SJSA1 (cell line): ENCODE measurements around the gene ZBTB12. TPM values are rescaled to one million over a fixed set of nuclear protein-coding genes. Genes with fewer than 3 reads are reported as not detected.

ENCODE experiments used
- DNase-seq, 2 experiments: peaks; one replicate each; pipeline ENCODE4 v3.0.0-alpha.2; 2015 to 2020; ENCODE audit warnings: low spot score in 2 of 2, low read depth in 1 of 2
- H3K27ac ChIP-seq: fragments of 250-450 bp; sonication (Bioruptor Pico); 2 replicates; pipeline ENCODE4 v1.5.1; 2020; ENCODE audit warnings: mild to moderate bottlenecking, moderate library complexity
- H3K27me3 ChIP-seq: fragments of 250-450 bp; sonication (Bioruptor Pico); replicated peaks from 2 replicates; pipeline ENCODE4 v1.5.1; 2020; ENCODE audit warnings: mild to moderate bottlenecking, moderate library complexity
- H3K36me3 ChIP-seq: fragments of 250-450 bp; sonication (Bioruptor Pico); 2 replicates; pipeline ENCODE4 v1.5.1; 2020; ENCODE audit warnings: mild to moderate bottlenecking
- H3K4me1 ChIP-seq: fragments of 250-450 bp; sonication (Bioruptor Pico); replicated peaks from 2 replicates; pipeline ENCODE4 v1.6.1; 2021; ENCODE audit warnings: mild to moderate bottlenecking
- H3K4me3 ChIP-seq: fragments of 250-450 bp; sonication (Bioruptor Pico); 2 replicates; pipeline ENCODE4 v1.5.1; 2020; ENCODE audit warnings: mild to moderate bottlenecking
- H3K9me3 ChIP-seq: fragments of 250-450 bp; sonication (Bioruptor Pico); replicated peaks from 2 replicates; pipeline ENCODE4 v1.5.1; 2020; ENCODE audit warnings: mild to moderate bottlenecking
- total RNA-seq: library from RNA; depleted of rRNA; stranded (reverse); fragments of >200 nt; shearing (Covaris generic); gene quantifications from 2 replicates; pipeline ENCODE4 v1.2.3, GENCODE V29; 2014; rRNA removed

Gene ZBTB12, protein sequence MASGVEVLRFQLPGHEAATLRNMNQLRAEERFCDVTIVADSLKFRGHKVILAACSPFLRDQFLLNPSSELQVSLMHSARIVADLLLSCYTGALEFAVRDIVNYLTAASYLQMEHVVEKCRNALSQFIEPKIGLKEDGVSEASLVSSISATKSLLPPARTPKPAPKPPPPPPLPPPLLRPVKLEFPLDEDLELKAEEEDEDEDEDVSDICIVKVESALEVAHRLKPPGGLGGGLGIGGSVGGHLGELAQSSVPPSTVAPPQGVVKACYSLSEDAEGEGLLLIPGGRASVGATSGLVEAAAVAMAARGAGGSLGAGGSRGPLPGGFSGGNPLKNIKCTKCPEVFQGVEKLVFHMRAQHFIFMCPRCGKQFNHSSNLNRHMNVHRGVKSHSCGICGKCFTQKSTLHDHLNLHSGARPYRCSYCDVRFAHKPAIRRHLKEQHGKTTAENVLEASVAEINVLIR
- total RNA-seq = 0.53 and 2.0 TPM in 2 replicates

DNA sequence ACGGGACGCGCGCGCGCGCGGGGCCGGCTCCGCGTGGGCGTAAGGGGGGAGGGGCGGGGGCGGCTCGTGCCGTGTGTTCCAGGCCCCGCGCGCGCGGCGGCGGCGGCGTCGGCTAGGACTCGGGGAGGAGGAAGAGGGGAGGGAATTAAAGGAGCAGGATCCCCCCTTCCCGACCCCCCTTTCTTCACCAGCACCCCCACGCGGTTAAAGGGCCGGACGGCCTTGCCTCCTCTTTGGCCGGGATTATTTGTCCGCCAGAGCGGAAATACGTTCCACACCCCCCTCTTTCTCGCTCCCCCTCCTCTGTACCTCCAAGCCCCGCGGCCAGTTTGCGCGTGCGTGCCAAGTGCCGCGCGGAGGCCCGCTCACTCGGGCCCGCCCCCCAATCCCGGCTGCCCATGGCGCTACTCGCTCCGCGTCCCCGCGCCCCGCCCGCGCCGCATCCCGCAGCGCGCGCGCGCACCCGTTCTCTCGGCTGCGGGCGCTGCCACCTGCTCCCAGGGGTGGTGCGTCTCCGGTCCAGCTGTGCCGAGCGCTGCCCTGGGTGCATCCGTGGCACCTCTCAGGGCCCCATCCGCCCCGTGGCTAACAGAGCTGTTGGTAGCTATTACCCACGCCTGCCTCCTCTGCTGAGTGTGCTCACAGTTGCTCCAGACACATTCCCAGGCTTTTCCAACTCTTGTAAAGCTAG lies at the start of gene ZBTB12:
ZBTB12 (minus strand) TSS at position 134 of the 691 bp plus-strand sequence. CDS start 781 bp downstream, outside the sequence.
- H3K27ac ChIP-seq = peak within 1 kb of the TSS; percentile 18; the same call in 1 of the 2 replicates
- peak; percentile 92 to 94 for DNase-seq
- peaks cover 23% of the 10 kb centered on the region for H3K4me1 ChIP-seq
- H3K9me3 ChIP-seq = no peaks in the 10 kb centered on the region
- peak within 1 kb of the TSS; percentile 51 for H3K4me3 ChIP-seq
- peaks cover 9% of the 10 kb centered on the region for H3K36me3 ChIP-seq
- H3K27me3 ChIP-seq = no peaks in the 10 kb centered on the region

DNA sequence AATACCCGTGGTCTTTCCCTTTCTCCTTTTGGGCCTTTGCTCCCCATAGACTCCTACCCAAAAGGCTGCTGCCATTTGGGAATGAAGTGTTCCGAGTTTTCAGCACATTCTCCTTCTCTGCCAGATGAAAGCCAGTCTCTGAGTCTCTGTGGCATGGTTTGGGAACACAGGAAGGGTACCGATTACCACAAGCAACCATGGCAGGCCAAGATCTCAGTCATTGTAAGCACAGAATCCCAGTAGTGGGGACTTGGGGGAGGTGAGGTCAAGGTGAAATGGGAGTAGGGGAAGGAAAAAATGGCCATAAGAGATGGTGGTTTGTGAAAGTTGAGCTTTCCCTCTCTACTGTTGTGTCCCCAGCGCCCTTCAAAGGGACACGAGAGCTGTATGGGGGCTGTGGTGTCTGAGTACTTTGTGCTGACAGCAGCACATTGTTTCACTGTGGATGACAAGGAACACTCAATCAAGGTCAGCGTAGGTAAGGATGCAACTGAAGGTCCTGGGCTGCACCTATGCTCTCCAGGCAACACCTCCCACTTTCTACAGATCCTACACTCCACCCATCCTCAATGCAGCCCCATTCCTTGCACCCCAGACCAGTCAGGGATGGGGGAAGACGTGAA lies 48.2 kb upstream of the ZBTB12 start:
- peaks cover 44% of the 10 kb centered on the region for H3K36me3 ChIP-seq
- no peaks in the 10 kb centered on the region for H3K27me3 ChIP-seq
- DNase-seq = no peak
- H3K27ac ChIP-seq = no peak overlapping the region
- H3K4me3 ChIP-seq = no peak overlapping the region
- no peaks in the 10 kb centered on the region for H3K9me3 ChIP-seq
- peaks cover 12% of the 10 kb centered on the region for H3K4me1 ChIP-seq

DNA sequence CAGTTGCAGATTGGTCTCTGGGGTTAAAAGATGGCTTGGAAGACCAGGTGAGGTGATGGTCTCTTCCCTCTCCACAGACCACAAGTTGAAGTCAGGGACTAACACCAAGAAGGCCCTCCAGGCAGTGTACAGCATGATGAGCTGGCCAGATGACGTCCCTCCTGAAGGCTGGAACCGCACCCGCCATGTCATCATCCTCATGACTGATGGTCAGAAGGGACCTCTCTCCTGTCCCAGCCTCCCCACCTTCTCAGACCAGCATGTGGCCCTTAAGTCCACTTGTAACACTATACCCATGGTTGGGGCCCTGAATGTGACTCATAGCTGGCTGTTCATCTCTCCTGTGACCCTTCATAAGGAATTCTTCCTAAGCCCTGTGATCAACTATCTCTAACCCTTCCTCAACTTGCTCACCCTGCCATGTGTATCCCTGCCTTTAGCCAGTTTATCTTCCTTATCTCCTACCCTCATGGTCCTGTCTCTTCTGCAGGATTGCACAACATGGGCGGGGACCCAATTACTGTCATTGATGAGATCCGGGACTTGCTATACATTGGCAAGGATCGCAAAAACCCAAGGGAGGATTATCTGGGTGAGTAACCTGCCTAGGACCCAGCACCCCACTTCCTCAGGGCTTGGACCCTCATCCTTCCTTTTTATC lies 47.0 kb upstream of the ZBTB12 start:
- Histone ChIP-seq H3K27me3 (no peaks in the 10 kb centered on the region), H3K27ac (no peak overlapping the region), H3K4me3 (no peak overlapping the region), H3K4me1 (peaks cover 12% of the 10 kb centered on the region), H3K9me3 (no peaks in the 10 kb centered on the region), H3K36me3 (peaks cover 32% of the 10 kb centered on the region)
- DNase-seq = no peak

DNA sequence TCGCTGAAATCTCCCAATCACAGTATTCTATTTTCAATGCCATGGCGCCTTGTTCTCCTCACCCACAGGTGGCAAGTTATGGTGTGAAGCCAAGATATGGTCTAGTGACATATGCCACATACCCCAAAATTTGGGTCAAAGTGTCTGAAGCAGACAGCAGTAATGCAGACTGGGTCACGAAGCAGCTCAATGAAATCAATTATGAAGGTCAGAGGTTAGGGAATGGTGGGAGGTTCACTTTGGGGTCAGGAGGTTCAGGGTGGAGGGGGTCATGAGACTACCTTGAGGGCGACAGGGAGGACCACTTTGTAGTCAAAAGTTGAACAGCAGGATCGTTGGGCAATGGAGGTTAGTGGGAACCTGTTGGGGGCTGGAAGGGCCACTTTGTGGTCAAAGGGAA lies 46.4 kb upstream of the ZBTB12 start:
- Histone ChIP-seq H3K27ac (no peak overlapping the region), H3K27me3 (no peaks in the 10 kb centered on the region), H3K4me1 (peaks cover 12% of the 10 kb centered on the region), H3K36me3 (peaks cover 27% of the 10 kb centered on the region), H3K4me3 (no peak overlapping the region), H3K9me3 (no peaks in the 10 kb centered on the region)
- DNase-seq = no peak

DNA sequence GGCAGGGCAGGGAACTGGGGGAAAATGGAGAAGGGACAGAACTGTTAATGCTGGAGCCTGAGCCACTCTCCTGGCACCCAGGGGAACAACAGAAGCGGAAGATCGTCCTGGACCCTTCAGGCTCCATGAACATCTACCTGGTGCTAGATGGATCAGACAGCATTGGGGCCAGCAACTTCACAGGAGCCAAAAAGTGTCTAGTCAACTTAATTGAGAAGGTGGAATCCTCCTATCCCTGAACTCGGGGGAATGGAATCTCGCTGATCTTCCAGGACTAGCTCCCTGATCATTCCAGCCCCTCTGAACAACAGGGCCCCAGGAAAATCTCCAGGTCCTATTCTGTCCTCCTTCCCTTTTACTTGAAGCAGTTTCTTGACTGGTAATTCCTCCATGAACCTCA lies 46.0 kb upstream of the ZBTB12 start:
- no peak overlapping the region for H3K4me3 ChIP-seq
- H3K27me3 ChIP-seq = no peaks in the 10 kb centered on the region
- H3K27ac ChIP-seq = no peak overlapping the region
- no peaks in the 10 kb centered on the region for H3K9me3 ChIP-seq
- peaks cover 22% of the 10 kb centered on the region for H3K36me3 ChIP-seq
- H3K4me1 ChIP-seq = peaks cover 12% of the 10 kb centered on the region
- DNase-seq = no peak

DNA sequence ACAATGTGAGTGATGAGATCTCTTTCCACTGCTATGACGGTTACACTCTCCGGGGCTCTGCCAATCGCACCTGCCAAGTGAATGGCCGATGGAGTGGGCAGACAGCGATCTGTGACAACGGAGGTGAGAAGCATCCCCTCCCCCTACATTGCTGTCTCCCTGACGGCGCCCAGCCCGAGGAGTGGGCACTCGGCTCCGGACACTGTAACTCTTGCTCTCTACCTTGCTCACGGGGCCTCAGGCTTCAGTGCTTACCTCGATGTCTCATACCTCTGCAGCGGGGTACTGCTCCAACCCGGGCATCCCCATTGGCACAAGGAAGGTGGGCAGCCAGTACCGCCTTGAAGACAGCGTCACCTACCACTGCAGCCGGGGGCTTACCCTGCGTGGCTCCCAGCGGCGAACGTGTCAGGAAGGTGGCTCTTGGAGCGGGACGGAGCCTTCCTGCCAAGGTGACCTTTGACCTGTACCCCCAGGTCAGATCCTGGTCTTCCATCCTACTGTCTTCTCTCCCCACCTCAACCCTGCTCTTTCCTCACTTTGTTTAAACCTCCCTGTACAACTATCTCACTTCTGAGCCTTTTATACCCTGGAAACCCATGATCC lies 45.3 kb upstream of the ZBTB12 start:
- Histone ChIP-seq H3K4me1 (peaks cover 12% of the 10 kb centered on the region), H3K27ac (no peak overlapping the region), H3K4me3 (no peak overlapping the region), H3K27me3 (no peaks in the 10 kb centered on the region), H3K36me3 (peaks cover 15% of the 10 kb centered on the region), H3K9me3 (no peaks in the 10 kb centered on the region)
- no peak for DNase-seq

DNA sequence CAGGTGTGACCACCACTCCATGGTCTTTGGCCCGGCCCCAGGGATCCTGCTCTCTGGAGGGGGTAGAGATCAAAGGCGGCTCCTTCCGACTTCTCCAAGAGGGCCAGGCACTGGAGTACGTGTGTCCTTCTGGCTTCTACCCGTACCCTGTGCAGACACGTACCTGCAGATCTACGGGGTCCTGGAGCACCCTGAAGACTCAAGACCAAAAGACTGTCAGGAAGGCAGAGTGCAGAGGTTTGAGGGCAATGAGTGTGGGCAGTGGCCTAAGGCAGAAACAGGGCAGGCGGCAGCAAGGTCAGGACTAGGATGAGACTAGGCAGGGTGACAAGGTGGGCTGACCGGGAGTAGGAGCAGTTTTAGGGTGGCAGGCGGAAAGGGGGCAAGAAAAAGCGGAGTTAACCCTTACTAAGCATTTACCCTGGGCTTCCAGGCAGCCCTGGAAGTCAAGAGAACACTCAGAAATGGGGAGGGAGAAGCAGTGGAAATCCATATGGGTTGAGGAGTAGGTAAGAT lies 44.5 kb upstream of the ZBTB12 start:
- H3K4me1 ChIP-seq = peaks cover 14% of the 10 kb centered on the region
- H3K27ac ChIP-seq = no peak overlapping the region
- H3K9me3 ChIP-seq = no peaks in the 10 kb centered on the region
- DNase-seq = no peak
- peaks cover 8% of the 10 kb centered on the region for H3K36me3 ChIP-seq
- no peaks in the 10 kb centered on the region for H3K27me3 ChIP-seq
- no peak overlapping the region for H3K4me3 ChIP-seq

DNA sequence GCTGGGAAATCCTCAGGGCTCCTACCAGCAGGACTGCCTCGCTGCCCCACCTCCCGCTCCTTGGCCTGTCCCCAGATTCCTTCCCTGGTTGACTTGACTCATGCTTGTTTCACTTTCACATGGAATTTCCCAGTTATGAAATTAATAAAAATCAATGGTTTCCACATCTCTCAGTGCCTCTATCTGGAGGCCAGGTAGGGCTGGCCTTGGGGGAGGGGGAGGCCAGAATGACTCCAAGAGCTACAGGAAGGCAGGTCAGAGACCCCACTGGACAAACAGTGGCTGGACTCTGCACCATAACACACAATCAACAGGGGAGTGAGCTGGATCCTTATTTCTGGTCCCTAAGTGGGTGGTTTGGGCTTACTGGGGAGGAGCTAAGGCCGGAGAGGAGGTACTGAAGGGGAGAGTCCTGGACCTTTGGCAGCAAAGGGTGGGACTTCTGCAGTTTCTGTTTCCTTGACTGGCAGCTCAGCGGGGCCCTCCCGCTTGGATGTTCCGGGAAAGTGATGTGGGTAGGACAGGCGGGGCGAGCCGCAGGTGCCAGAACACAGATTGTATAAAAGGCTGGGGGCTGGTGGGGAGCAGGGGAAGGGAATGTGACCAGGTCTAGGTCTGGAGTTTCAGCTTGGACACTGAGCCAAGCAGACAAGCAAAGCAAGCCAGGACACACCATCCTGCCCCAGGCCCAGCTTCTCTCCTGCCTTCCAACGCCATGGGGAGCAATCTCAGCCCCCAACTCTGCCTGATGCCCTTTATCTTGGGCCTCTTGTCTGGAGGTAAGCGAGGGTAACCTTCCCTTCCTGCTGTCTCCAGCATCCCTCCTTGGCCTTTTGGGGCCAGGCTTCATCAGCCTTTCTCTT lies 43.9 kb upstream of the ZBTB12 start, which contains the start of gene CFB:
CFB (plus strand) TSS at position 589 of the 863 bp plus-strand sequence; CDS start at position 716, 127 bp downstream.
- Histone ChIP-seq H3K36me3 (peaks cover 1% of the 10 kb centered on the region), H3K27ac (no peak within 1 kb of the TSS; the same call in 1 of the 2 replicates), H3K27me3 (no peaks in the 10 kb centered on the region), H3K4me3 (no peak within 1 kb of the TSS), H3K9me3 (no peaks in the 10 kb centered on the region), H3K4me1 (peaks cover 15% of the 10 kb centered on the region)
- peak in 1 of 2 experiments; percentile 44 for DNase-seq

DNA sequence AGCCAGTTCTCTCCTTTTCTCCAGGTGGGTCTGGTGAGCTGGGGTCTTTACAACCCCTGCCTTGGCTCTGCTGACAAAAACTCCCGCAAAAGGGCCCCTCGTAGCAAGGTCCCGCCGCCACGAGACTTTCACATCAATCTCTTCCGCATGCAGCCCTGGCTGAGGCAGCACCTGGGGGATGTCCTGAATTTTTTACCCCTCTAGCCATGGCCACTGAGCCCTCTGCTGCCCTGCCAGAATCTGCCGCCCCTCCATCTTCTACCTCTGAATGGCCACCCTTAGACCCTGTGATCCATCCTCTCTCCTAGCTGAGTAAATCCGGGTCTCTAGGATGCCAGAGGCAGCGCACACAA lies 43.2 kb upstream of the ZBTB12 start:
- peaks cover 15% of the 10 kb centered on the region for H3K4me1 ChIP-seq
- no peaks in the 10 kb centered on the region for H3K36me3 ChIP-seq
- no peak overlapping the region for H3K27ac ChIP-seq
- no peak overlapping the region for H3K4me3 ChIP-seq
- DNase-seq = no peak
- H3K9me3 ChIP-seq = no peaks in the 10 kb centered on the region
- H3K27me3 ChIP-seq = no peaks in the 10 kb centered on the region

DNA sequence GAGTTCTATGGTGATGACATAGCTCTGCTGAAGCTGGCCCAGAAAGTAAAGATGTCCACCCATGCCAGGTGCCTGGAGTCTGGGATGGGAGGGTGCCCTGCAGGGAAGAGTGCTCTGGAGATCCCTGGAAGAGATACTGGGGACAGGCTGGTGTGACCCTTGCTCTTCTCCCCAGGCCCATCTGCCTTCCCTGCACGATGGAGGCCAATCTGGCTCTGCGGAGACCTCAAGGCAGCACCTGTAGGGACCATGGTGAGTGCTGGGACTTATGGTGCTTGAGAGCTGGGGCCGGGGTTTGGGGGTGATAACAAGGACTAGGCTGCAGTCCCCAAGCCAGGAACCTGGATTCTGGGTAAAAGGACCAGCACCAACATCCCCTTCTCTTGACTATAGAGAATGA lies 41.9 kb upstream of the ZBTB12 start:
- no peak overlapping the region for H3K27ac ChIP-seq
- H3K36me3 ChIP-seq = no peaks in the 10 kb centered on the region
- DNase-seq = no peak
- no peaks in the 10 kb centered on the region for H3K9me3 ChIP-seq
- H3K27me3 ChIP-seq = no peaks in the 10 kb centered on the region
- peaks cover 15% of the 10 kb centered on the region for H3K4me1 ChIP-seq
- H3K4me3 ChIP-seq = no peak overlapping the region

DNA sequence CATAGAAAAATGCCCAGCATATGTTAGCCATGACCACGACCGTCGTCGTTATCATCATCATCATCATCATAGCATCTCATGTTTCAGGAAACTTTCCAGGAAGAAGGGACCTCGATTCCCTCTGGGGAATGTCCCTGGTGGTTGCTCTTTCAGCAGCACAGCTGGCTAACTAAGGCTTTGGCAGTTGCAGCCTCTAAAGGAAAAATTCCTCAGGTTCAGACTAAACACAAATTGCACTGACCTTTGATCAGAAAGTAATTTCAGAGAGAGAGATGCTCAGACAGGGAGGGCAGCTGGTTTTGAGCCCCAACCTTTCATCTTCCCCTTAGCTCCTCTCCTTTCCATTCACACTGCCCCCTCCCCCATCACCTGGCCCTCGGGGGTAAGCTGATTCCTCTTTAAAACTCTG lies 38.4 kb upstream of the ZBTB12 start:
- Histone ChIP-seq H3K4me3 (no peak overlapping the region), H3K27me3 (no peaks in the 10 kb centered on the region), H3K9me3 (no peaks in the 10 kb centered on the region), H3K36me3 (no peaks in the 10 kb centered on the region), H3K27ac (no peak overlapping the region), H3K4me1 (peaks cover 6% of the 10 kb centered on the region)
- DNase-seq = no peak

DNA sequence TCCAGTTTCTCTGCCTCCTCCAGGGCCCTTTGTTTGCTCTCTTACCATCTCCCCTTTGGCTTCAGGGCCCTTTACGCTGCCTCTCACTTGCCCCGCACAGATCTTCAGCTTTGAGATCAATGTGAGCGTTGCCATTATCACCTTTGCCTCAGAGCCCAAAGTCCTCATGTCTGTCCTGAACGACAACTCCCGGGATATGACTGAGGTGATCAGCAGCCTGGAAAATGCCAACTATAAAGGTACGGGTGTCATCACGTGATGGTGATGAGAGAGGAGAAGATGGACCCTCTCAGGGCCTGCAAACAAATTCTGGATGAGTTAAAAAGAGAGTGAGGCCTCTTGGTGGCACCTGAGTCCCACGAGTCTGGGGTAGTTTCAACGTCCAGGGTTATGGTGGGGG lies 33.9 kb upstream of the ZBTB12 start:
- no peak for DNase-seq
- H3K4me1 ChIP-seq = no peaks in the 10 kb centered on the region
- H3K36me3 ChIP-seq = no peaks in the 10 kb centered on the region
- no peaks in the 10 kb centered on the region for H3K9me3 ChIP-seq
- no peak overlapping the region for H3K27ac ChIP-seq
- H3K27me3 ChIP-seq = no peaks in the 10 kb centered on the region
- no peak overlapping the region for H3K4me3 ChIP-seq
